ENCODE data around the gene SSBP2. TPM values are rescaled to one million over a fixed set of nuclear protein-coding genes. Genes with fewer than 3 reads are reported as not detected.

SSBP2 gene
- total RNA-seq, 2 donors from 2014 or later: 11.1 to 28.0 TPM

- no peak overlapping the region for H3K27ac ChIP-seq
- intact Hi-C loops (cut with DNase I): no loop called here
- TF ChIP-seq, protein P1, sequence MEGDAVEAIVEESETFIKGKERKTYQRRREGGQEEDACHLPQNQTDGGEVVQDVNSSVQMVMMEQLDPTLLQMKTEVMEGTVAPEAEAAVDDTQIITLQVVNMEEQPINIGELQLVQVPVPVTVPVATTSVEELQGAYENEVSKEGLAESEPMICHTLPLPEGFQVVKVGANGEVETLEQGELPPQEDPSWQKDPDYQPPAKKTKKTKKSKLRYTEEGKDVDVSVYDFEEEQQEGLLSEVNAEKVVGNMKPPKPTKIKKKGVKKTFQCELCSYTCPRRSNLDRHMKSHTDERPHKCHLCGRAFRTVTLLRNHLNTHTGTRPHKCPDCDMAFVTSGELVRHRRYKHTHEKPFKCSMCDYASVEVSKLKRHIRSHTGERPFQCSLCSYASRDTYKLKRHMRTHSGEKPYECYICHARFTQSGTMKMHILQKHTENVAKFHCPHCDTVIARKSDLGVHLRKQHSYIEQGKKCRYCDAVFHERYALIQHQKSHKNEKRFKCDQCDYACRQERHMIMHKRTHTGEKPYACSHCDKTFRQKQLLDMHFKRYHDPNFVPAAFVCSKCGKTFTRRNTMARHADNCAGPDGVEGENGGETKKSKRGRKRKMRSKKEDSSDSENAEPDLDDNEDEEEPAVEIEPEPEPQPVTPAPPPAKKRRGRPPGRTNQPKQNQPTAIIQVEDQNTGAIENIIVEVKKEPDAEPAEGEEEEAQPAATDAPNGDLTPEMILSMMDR (IDR thresholded peaks at IDR 0.05): no peak
- H3K36me3 ChIP-seq: no peaks in the 10 kb centered on the region
- no peaks in the 10 kb centered on the region for H3K27me3 ChIP-seq
- H3K9ac ChIP-seq (ENCODE audit: low read depth in 2 of 2, low read length in 2 of 2): no peak overlapping the region
- DNase-seq: no peak
- H3K4me1 ChIP-seq: no peaks in the 10 kb centered on the region
- H3K4me3 ChIP-seq: no peak overlapping the region
- no peaks in the 10 kb centered on the region for H3K9me3 ChIP-seq
Measured at GRCh38 chr5:81525690-81526089, 225.2 kb downstream of the SSBP2 start.

GRCh38 chr5:81524015-81524414 lies 226.9 kb downstream of the SSBP2 start:
- no peaks in the 10 kb centered on the region for H3K4me1 ChIP-seq
- no peaks in the 10 kb centered on the region for H3K27me3 ChIP-seq
- H3K36me3 ChIP-seq: no peaks in the 10 kb centered on the region
- no peak for DNase-seq
- TF ChIP-seq, protein P1 (IDR thresholded peaks at IDR 0.05): no peak
- no peaks in the 10 kb centered on the region for H3K9me3 ChIP-seq
- no peak overlapping the region for H3K27ac ChIP-seq
- no peak overlapping the region for H3K9ac ChIP-seq (ENCODE audit: low read depth in 2 of 2, low read length in 2 of 2)
- H3K4me3 ChIP-seq: no peak overlapping the region
- intact Hi-C loops (cut with DNase I): no loop called here

DNA sequence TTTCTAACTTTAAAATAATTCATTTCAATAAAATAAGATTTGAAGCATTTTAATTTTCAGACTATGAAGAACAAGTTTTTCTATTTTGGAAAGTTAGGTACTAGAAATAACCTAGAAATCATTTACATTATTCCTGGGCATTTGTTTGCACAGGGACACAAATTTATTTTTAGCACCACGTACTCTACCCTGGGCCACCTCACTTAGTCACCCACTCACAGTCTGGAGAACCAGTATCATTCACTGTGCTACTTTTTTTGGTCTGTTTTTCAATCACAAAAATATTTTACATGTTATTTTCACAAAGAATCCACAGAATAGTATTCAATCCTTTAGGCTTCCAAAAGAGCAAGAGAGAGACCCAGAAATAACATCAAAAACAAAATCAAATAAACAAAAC lies 228.3 kb downstream of the SSBP2 start:
- H3K27me3 ChIP-seq: no peaks in the 10 kb centered on the region
- H3K27ac ChIP-seq: no peak overlapping the region
- no peaks in the 10 kb centered on the region for H3K4me1 ChIP-seq
- no peak for DNase-seq
- TF ChIP-seq, protein P1 (IDR thresholded peaks at IDR 0.05): no peak
- H3K9me3 ChIP-seq: no peaks in the 10 kb centered on the region
- H3K4me3 ChIP-seq: no peak overlapping the region
- no peak overlapping the region for H3K9ac ChIP-seq (ENCODE audit: low read depth in 2 of 2, low read length in 2 of 2)
- H3K36me3 ChIP-seq: no peaks in the 10 kb centered on the region
- intact Hi-C loops (cut with DNase I): no loop called here

- H3K4me1 ChIP-seq: no peaks in the 10 kb centered on the region
- no peaks in the 10 kb centered on the region for H3K9me3 ChIP-seq
- no peak overlapping the region for H3K9ac ChIP-seq (ENCODE audit: low read depth in 2 of 2, low read length in 2 of 2)
- H3K27me3 ChIP-seq: no peaks in the 10 kb centered on the region
- no peak overlapping the region for H3K27ac ChIP-seq
- no peak overlapping the region for H3K4me3 ChIP-seq
- H3K36me3 ChIP-seq: no peaks in the 10 kb centered on the region
- intact Hi-C loops (cut with DNase I): no loop called here
- DNase-seq: no peak
- TF ChIP-seq, protein P1 (IDR thresholded peaks at IDR 0.05): no peak
Measured at GRCh38 chr5:81520769-81521168, 230.1 kb downstream of the SSBP2 start.

DNA sequence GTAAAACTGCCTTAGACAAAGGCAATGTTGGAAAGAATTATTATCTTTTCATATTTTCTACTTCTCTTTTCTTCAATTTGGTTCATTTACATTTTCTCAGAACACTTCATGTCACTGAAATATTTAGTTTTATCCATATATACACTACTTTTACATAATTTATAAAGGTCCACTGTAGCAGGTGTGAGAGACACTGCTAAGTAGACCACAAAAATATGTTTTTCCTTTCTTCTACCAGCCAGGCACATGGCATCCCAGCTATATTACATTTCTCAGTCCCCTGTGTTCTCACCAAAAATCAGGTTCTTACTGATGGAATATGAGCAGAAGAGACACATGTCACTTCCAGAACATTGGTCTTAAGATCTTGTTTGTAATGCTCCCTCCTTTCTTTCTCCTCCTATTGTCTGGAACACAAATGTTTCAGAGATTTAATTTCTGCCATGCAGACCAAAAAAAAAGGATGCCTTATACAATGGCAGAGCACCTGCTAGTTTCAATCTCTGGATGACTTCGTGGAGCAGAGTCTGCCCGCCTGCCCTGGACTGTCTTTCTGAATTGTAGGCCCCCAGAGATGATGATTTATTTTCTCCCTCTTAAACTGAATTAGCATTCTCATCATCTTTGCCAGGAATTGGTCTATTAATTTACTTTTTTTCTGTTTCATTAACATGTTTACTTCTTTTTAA lies 231.5 kb downstream of the SSBP2 start:
- H3K27me3 ChIP-seq: no peaks in the 10 kb centered on the region
- TF ChIP-seq, protein P1 (IDR thresholded peaks at IDR 0.05): no peak
- H3K9ac ChIP-seq (ENCODE audit: low read depth in 2 of 2, low read length in 2 of 2): no peak overlapping the region
- H3K36me3 ChIP-seq: no peaks in the 10 kb centered on the region
- intact Hi-C loops (cut with DNase I): no loop called here
- H3K4me3 ChIP-seq: no peak overlapping the region
- DNase-seq: no peak
- H3K9me3 ChIP-seq: no peaks in the 10 kb centered on the region
- H3K27ac ChIP-seq: no peak overlapping the region
- H3K4me1 ChIP-seq: no peaks in the 10 kb centered on the region

Measured in colonic mucosa (tissue), 4 donors.